ENCODE results near the gene ZNF831.

ZNF831 gene

GRCh38 chr20:59270380-59270779 lies 106.8 kb downstream of the ZNF831 start:
- no peak for DNase-seq (ENCODE audit: insufficient read length)
- no peak for FAIRE-seq
- TF ChIP-seq TAF1 (IDR thresholded peaks at IDR 0.05; ENCODE audit: borderline replicate concordance, low read depth, low read length) (no peak), POLR2AphosphoS5 (IDR thresholded peaks at IDR 0.05; ENCODE audit: low read depth, low read length) (no peak), POLR2A (IDR thresholded peaks at IDR 0.05; ENCODE audit: low read depth, low read length) (no peak)

GRCh38 chr20:59273739-59274357 lies 110.2 kb downstream of the ZNF831 start:
- FAIRE-seq (no peak), DNase-seq (ENCODE audit: insufficient read length) (no peak)
- TF ChIP-seq POLR2AphosphoS5 (IDR thresholded peaks at IDR 0.05; ENCODE audit: low read depth, low read length) = no peak
- no peak for TF ChIP-seq POLR2A (IDR thresholded peaks at IDR 0.05; ENCODE audit: low read depth, low read length)
- TF ChIP-seq TAF1 (IDR thresholded peaks at IDR 0.05; ENCODE audit: borderline replicate concordance, low read depth, low read length) = no peak

GRCh38 chr20:59276938-59277337 lies 113.3 kb downstream of the ZNF831 start:
- no peak for DNase-seq (ENCODE audit: insufficient read length)
- FAIRE-seq = no peak

GRCh38 chr20:59284470-59284869 lies 120.8 kb downstream of the ZNF831 start:
- DNase-seq (ENCODE audit: insufficient read length) (no peak), FAIRE-seq (no peak)
- no peak for TF ChIP-seq POLR2AphosphoS5 (IDR thresholded peaks at IDR 0.05; ENCODE audit: low read depth, low read length)
- no peak for TF ChIP-seq POLR2A (IDR thresholded peaks at IDR 0.05; ENCODE audit: low read depth, low read length)
- TF ChIP-seq TAF1 (IDR thresholded peaks at IDR 0.05; ENCODE audit: borderline replicate concordance, low read depth, low read length) = no peak

More at GRCh38 chr20:59276938-59277337, 113.3 kb downstream of the ZNF831 start:
- TF ChIP-seq TAF1 (IDR thresholded peaks at IDR 0.05; ENCODE audit: borderline replicate concordance, low read depth, low read length) (no peak), POLR2A (IDR thresholded peaks at IDR 0.05; ENCODE audit: low read depth, low read length) (no peak), POLR2AphosphoS5 (IDR thresholded peaks at IDR 0.05; ENCODE audit: low read depth, low read length) (no peak)

GRCh38 chr20:59289994-59290393 lies 126.4 kb downstream of the ZNF831 start:
- no peak for DNase-seq (ENCODE audit: insufficient read length)
- no peak for FAIRE-seq
- TF ChIP-seq POLR2A (IDR thresholded peaks at IDR 0.05; ENCODE audit: low read depth, low read length) = no peak
- no peak for TF ChIP-seq POLR2AphosphoS5 (IDR thresholded peaks at IDR 0.05; ENCODE audit: low read depth, low read length)
- TF ChIP-seq TAF1 (IDR thresholded peaks at IDR 0.05; ENCODE audit: borderline replicate concordance, low read depth, low read length) = no peak

GRCh38 chr20:59291740-59292383 lies 128.2 kb downstream of the ZNF831 start:
- DNase-seq (ENCODE audit: insufficient read length) (no peak), FAIRE-seq (no peak)
- TF ChIP-seq POLR2AphosphoS5 (IDR thresholded peaks at IDR 0.05; ENCODE audit: low read depth, low read length) = no peak
- TF ChIP-seq TAF1 (IDR thresholded peaks at IDR 0.05; ENCODE audit: borderline replicate concordance, low read depth, low read length) = no peak
- TF ChIP-seq POLR2A (IDR thresholded peaks at IDR 0.05; ENCODE audit: low read depth, low read length) = no peak

- TF ChIP-seq POLR2AphosphoS5 (IDR thresholded peaks at IDR 0.05; ENCODE audit: low read depth, low read length) (no peak), TAF1 (IDR thresholded peaks at IDR 0.05; ENCODE audit: borderline replicate concordance, low read depth, low read length) (no peak), POLR2A (IDR thresholded peaks at IDR 0.05; ENCODE audit: low read depth, low read length) (no peak)
- FAIRE-seq (no peak), DNase-seq (ENCODE audit: insufficient read length) (no peak)
Observed at GRCh38 chr20:59295531-59295930, 131.9 kb downstream of the ZNF831 start.

GRCh38 chr20:59297686-59298085 lies 134.1 kb downstream of the ZNF831 start:
- TF ChIP-seq POLR2AphosphoS5 (IDR thresholded peaks at IDR 0.05; ENCODE audit: low read depth, low read length) (no peak), TAF1 (IDR thresholded peaks at IDR 0.05; ENCODE audit: borderline replicate concordance, low read depth, low read length) (no peak), POLR2A (IDR thresholded peaks at IDR 0.05; ENCODE audit: low read depth, low read length) (no peak)
- FAIRE-seq (no peak), DNase-seq (ENCODE audit: insufficient read length) (no peak)

GRCh38 chr20:59299945-59300332 lies 136.3 kb downstream of the ZNF831 start:
- DNase-seq (ENCODE audit: insufficient read length) (no peak), FAIRE-seq (no peak)
- TF ChIP-seq POLR2A (IDR thresholded peaks at IDR 0.05; ENCODE audit: low read depth, low read length) (no peak), POLR2AphosphoS5 (IDR thresholded peaks at IDR 0.05; ENCODE audit: low read depth, low read length) (no peak), TAF1 (IDR thresholded peaks at IDR 0.05; ENCODE audit: borderline replicate concordance, low read depth, low read length) (no peak)

GRCh38 chr20:59300333-59301081 lies 136.9 kb downstream of the ZNF831 start, which contains the start of gene EDN3:
EDN3 (plus strand) TSS chr20:59300611; CDS start chr20:59300813, 202 bp downstream.
- FAIRE-seq = no peak
- DNase-seq (ENCODE audit: insufficient read length) = no peak

GRCh38 chr20:59301343-59302007 lies 137.9 kb downstream of the ZNF831 start:
- DNase-seq (ENCODE audit: insufficient read length) (no peak), FAIRE-seq (no peak)
- TF ChIP-seq POLR2AphosphoS5 (IDR thresholded peaks at IDR 0.05; ENCODE audit: low read depth, low read length) (no peak), POLR2A (IDR thresholded peaks at IDR 0.05; ENCODE audit: low read depth, low read length) (no peak), TAF1 (IDR thresholded peaks at IDR 0.05; ENCODE audit: borderline replicate concordance, low read depth, low read length) (no peak)

More at GRCh38 chr20:59300333-59301081, 136.9 kb downstream of the ZNF831 start, which contains the start of gene EDN3:
- TF ChIP-seq TAF1 (IDR thresholded peaks at IDR 0.05; ENCODE audit: borderline replicate concordance, low read depth, low read length) = no peak
- TF ChIP-seq POLR2AphosphoS5 (IDR thresholded peaks at IDR 0.05; ENCODE audit: low read depth, low read length) = no peak
- TF ChIP-seq POLR2A (IDR thresholded peaks at IDR 0.05; ENCODE audit: low read depth, low read length) = no peak
